Measurements from ENCODE around the gene HDDC3.
"Not testable (repeated sequence)": the region's sequence is repeated elsewhere in the genome, so short reads cannot be mapped to it uniquely, and the experiment has no call there.

HDDC3 gene

DNA sequence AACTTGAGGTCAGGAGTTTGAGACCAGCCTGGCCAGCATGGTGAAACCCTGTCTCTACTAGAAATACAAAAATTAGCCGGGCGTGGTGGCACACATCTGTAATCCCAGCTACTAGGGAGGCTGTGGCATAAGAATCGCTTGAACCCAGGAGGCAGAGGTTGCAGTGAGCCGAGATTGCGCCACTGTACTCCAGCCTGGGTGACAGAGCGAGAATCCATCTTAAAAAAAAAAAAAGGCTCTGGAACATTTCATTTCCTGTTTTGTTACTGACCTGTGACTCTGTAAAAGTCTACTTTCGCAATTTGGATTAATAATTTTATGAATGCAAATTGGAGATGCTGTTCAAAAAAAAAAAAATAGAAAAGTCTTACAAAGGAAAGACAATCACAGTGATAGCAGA is 4.2 kb downstream of the HDDC3 start:
- not testable (repeated sequence) for DNase-seq

DNA sequence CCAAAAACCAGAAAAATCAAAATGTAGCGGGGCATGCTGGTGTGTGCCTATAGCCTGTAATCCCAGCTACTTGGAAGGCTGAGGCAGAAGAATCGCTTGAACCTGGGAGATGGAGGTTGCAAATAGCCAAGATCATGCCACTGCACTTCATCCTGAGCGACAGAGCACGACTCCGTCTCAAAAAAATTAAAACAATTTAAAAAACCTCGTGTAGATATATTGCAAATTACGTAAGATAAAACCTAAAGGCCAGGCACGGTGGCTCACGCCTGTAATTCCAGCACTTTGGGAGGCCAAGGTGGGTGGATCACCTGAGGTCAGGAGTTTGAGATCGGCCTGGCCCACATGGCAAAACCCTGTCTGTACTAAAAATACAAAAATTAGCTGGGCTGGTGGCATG is 5.6 kb downstream of the HDDC3 start:
- not testable (repeated sequence) for DNase-seq

DNA sequence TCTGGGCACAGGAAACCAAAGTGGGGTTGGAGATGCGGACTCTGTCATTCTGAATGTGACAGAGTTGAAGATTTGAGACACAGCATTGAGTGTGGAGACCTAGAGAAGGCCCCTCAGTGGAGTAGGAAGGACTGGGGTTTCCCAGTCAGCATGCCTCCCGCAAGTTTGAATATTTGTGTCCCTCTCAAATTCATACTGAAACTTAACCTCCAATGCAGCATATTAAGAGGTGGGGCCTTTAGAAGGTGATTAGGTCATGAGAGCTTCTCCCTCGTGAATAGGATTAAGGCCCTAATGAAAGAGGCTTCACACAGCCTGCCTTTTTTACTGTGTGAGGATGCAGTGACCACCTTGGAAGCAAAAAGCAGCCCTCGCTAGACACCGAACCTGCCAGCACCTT is 8.0 kb downstream of the HDDC3 start:
- DNase-seq: no peak

DNA sequence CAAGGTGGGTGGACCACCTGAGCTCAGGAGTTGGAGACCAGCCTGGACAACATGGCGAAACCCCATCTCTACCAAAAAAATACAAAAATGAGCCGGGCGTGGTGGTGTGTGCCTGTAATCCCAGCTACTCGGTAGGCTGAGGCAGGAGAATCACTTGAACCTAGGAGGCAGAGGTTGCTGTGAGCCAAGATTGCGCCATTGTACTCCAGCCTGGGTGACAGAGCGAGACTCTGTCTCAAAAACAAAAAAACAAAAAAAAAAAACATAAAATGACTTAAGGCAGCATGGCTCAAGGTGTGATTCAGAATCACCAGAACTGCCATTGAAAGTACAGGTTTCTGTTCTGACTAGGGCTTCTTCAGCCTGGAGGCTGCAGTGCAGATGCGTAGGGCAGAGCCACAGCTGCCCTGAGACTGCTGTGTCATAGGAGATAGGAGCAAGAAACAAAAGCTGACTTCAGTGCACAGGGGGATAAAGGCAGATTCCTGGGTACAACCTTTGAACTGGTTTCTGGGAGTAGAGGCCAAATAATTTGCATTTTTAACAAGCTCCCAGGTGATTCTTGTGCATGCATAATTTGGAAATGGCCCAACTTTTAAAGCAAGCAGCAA is 9.5 kb downstream of the HDDC3 start:
- DNase-seq: not testable (repeated sequence)

DNA sequence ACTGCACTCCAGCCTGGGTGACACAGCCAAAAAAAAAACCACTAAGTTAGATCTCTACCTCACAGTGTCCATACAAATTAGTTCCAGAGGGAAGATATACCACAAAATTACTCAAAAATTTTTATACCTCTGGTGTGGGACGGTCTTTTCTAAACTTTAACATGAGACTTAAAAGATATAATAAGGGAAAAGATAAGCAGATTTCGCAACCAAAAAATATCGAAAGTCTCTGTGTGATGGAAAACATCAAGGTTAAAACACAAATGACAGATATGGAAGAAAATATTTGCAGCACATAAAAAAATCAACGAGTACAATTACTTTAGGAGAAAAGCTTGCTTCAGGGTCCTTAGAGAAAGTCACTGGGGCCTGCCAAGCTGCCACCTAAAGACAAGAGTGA is 10.5 kb downstream of the HDDC3 start:
- DNase-seq: no peak

DNA sequence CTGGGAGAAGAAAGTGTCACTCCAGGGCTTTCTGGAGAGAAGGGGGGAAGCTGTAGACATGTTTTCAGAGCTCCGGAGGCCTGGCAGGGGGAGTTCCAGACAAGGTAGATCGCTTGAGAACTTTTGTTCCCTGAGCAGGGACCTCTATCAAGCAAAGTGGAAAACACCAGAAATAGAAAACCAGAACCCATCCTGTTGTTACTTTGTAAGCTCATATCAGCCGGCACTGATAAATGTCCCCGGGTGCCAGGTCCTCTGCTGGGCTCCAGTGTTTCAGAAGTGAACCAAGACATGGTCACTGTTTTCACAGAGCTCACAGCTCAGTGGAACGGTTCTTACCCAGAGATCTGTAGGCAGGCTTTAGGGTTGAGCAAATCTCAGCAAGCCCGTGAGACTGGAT is 13.5 kb downstream of the HDDC3 start:
- no peak for DNase-seq

DNA sequence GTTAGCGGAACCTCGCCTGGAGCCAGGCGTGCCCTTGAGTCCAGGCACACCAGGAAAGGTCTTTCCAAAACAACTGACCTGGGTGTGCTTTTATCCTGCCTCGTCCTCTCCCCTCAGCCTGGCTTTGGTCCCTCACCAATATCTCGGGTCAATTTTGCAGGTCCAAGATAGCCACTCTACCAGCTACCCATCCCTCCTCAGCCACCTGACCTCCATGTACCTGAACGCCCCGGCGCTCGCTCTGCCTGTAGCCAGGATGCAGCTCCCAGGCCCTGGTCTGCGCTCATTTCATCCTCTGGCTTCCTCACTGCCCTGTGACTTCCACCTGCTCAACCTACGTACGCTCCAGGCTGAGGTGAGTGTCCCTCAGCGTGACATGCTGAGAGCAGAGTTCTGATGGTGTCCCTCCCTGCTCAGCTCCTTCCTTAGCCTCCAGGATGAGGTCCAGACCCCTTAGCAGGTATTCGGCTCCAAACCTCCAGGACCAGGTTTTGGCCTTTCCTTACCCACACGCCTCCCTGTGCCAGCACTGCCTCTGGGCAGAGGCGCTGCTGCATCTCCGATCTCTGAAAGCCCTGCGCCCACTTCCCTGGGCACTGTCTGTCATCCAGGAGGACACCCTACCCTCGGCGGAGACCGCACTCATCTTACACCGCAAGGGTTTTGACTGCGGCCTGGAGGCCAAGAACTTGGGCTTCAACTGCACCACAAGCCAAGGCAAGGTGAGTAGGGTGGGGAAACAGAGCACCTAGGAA is 14.1 kb downstream of the HDDC3 start:
- DNase-seq: no peak

DNA sequence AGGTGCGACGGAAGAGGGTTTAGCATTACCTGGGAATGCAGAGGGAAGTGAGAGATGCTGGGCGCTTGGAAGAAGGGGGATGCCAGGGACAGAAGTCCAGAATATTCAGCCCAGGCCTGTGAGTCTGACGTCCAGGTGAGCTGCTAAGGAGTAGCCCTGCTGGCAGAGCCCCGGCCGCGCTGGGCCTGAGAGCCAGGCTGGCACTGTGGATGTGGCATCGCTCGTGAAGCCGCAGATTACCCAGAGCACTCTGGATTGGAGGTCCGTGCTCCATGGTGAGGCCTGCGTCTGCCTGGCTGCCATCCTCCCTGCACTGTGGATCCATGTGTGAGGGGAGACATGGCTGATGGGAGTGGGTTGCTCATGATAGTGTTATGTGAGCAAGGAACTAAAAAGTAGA is 14.8 kb downstream of the HDDC3 start:
- no peak for DNase-seq

DNA sequence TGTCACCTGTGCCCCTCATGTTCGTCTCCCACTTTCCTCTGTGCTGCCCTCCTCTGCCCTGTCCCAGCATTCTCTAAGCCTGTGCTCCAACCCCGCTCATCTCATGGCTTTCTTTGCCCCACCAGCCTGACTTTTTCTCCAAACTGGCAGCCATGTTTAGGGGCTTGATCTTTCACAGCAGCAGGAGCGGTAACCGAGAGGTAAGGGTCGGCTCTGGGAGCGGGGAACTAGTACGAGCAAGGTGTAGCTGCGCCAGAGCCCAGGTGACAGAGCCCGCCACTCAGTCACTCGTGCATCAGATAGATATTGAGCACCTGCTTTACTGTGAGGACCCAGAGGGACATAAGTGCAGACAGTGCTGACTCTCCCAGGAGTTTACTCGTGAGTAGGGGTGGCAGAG is 15.9 kb downstream of the HDDC3 start:
- no peak for DNase-seq

DNA sequence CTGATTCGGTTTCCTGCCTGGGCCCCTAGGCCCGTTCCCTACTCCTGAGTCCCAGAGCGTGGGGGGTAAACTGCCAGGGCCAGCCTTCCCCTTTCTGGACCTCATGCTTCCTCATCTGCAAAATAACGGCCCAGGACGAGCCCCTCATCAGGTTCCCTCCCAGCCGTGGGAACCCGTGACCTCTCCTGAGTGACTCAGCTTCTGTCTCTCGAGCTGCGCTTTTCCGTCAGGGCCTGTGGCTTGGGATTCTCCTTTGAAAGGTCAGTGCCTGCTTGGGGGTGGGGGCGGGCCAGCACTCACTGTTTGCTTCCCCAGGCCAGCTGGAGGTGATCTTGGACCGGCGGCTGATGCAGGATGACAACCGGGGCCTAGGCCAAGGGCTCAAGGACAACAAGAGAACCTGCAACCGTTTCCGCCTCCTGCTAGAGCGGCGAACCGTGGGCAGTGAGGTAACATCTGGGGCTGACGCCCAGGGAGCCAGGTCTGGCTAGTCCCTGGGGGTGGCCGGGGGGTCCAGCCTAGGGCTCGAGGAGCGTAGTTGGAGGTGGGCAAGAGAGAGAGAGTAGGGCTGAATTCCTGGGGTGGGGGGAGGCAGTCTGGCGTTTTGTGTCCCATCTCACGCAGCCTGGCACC is 16.4 kb downstream of the HDDC3 start:
- DNase-seq: peak; percentile 82

DNA sequence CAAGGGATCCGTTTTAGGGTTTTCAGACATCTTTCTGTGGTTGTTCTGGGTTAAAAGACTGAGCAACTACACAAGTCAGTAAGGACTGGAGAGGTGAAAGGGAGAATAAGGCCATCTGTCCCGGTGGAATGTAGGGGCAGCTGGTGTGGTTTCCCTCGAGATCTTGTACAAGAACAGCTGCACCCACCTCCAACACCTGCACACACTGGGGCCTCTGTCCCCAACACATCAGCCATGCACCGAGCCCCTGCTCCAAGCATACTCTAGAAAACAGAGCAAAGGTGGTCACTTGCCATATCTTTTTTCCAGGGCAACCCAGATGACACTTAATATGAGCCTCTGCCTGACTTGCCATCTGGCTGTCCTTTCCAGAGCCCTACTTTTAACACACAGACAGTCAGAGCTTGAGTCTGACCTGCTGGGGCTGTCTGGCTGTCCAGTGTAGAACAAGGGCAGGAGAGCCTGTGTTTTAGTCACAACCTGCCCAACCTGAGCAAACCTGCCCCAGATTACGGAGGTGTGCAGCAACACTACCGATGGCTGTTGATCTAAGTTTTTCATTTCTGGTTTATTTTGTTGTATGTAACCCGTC is 17.0 kb downstream of the HDDC3 start:
- DNase-seq: no peak

DNA sequence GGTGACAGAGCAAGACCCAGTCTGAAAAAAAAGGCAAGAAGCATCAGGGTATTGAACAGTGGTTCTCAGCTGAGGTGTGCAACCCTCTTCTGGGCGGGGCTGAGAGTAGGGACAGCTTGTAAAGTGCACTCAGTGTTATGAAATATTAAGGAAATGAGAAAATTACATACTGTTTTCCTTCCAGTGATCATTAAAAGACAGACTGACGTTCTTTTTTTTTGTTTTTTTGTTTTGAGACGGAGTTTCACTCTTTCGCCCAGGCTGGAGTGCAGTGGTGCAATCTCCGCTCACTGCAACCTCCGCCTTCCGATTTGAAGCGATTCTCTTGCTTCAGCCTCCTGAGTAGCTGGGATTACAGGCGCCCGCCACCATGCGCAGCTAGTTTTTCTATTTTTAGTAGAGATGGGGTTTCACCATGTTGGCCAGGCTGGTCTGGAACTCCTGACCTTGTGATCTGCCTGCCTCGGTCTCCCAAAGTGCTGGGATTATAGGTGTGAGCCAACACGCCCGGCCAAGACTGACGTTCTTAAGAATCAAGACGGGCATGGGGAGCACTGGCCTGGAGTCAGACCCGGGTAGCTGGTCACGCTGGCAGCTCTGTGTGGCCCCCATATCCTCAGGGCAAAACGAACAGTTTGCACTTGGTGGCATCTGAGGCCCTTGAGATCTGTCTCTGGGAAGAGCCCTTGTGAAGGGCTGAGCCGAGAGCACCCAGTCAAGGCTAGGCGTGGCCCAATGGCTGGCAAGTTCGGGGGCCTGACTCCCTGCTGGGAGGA is 17.9 kb downstream of the HDDC3 start:
- no peak for DNase-seq

DNA sequence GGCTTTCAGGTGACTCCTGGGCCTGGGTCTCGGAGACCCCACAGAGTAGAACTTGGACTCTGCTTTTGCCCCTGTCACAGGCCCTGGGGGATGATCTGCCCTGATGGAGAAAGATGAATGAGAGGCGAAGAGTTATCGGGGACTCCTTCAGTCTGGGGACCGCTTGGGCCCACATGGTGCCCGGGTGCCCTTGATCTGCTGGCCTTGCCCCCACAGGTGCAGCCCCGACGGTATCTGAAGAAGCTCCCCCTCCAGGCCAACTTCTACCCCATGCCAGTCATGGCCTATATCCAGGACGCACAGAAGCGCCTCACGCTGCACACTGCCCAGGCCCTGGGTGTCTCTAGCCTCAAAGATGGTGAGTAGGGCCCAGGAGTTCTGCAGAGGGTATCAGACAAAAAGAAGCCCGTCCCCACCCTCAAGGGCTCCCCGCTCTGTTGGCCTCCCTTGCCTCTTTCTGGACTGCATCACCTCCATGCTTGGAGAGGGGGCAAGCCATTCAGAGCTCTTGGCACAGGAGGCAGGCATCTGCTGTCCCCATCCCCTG is 18.9 kb downstream of the HDDC3 start:
- DNase-seq: no peak

DNA sequence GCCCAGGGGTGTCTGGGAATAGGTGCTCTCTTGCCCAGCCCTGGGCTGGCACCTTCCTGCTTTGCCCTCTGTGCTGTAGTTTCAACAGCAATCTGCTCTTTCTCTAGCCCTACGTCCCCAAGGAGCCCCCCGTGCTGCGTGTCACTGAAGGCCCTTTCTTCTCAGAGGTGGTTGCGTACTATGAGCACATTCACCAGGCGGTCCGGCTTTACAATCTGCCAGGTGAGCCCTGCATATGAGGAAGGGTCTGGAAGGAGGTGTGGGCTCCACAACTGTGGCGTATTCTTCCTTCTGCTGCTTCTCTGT is 19.6 kb downstream of the HDDC3 start:
- no peak for DNase-seq

DNA sequence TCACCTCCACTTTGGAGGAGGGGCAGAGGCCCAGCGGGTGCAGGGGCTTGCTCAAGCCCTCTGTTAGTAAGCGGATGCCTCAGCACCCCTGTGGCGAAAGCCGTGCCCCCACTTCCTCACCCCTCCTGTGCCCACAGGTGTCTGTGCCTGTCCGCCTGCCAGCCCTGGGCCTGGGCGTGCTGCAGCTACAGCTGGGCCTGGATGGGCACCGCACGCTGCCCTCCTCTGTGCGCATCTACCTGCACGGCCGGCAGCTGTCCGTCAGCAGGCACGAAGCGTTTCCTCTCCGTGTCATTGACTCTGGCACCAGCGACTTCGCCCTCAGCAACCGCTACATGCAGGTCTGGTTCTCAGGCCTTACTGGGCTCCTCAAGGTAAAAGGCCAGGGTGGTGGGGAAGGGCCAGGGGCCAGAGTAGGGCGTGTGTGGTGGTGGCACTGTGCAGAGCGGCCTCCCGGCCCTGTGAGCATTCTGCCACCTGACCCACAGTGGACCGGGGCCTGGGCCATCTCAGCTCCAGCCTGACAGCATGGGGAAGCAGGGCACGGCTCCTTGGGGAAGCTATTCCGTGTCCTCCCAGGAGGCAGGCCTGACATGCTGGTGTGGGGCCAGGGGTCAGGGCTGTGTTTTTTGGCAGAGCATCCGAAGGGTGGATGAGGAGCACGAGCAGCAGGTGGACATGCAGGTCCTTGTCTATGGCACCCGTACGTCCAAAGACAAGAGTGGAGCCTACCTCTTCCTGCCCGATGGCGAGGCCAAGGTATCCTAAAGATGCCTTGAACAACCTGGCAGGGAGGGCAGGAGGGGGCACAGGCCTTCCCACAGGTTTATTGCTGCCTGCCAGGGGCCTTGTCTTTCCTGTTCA is 20.2 kb downstream of the HDDC3 start:
- no peak for DNase-seq

DNA sequence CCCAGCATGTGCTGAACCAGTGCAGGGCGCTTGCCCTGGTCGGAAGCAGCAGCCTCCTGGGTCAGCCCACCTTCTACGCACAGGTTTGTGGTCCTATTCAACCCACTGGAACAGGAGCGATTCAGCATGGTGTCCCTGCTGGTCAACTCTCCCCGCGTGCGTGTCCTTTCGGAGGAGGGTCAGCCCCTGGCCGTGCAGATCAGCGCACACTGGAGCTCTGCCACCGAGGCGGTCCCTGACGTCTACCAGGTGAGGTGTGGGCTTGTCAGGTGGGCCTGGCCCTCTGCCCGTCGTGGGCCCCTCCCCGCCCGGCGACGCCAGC is 21.1 kb downstream of the HDDC3 start:
- no peak for DNase-seq

DNA sequence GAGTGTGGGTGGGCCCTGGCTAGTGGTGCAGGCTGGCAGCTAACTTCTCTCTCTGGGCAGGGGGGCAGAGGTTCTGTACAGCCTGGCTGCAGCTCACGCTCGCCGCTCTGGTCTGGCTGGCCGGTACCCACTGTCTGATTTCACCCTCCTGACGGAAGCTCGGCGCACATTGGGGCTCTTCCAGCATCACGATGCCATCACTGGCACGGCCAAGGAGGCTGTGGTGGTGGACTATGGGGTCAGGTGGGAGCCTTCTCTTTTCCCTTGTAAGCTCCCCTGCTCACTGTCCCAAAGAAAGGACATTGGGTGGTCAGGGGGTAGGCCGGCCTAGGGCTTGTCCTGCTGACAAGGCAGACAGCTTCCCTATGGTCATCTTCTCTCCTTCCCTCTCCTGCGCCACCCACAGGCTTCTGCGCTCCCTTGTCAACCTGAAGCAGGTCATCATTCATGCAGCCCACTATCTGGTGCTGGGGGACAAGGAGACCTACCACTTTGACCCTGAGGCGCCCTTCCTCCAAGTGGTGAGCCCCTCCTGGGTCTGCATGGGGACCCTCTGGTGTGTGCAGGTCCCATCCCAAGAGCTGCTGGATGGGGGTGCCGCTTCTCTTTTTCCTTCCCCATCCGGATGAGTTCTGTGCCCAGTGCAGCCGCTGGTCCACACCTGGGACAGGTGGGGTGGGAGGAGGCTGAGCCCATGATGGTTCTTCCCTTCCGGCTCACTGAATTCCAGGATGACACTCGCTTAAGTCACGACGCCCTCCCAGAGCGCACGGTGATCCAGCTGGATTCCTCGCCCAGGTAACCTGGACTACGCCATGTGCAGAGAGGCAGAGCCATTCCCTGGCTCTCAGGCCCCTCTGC is 21.7 kb downstream of the HDDC3 start:
- no peak for DNase-seq

DNA sequence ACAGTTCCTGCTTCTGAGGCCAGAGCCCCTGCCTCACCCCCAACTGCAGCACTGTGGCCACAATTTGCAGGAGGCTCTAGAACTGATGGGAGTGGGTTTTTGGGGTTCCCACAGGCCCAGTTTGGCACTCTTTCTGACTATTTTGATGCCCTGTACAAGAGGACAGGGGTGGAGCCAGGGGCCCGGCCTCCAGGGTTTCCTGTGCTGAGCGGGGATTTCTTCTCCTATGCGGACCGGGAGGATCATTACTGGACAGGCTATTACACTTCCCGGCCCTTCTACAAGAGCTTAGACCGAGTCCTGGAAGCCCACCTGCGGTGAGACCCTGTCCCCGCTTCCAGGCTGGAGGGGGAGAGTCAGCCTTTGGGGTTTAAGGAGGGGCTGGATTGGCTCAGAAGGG is 22.4 kb downstream of the HDDC3 start:
- DNase-seq: no peak

DNA sequence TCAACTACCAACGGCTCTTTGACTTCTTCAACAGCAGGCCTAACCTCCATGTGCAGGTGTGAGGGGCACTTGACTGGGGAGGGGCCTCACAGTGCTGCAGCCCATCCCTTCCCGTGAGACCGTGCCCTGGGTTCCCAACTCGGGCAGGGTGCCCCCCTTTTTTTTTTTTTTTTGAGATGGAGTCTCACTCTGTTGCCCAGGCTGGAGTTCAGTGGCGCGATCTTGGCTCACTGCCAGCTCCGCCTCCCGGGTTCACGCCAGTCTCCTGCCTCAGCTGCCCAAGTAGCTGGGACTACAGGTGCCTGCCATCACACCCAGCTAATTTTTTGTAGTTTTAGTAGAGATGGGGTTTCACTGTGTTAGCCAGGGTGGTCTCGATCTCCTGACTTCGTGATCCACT is 22.9 kb downstream of the HDDC3 start:
- not testable (repeated sequence) for DNase-seq

DNA sequence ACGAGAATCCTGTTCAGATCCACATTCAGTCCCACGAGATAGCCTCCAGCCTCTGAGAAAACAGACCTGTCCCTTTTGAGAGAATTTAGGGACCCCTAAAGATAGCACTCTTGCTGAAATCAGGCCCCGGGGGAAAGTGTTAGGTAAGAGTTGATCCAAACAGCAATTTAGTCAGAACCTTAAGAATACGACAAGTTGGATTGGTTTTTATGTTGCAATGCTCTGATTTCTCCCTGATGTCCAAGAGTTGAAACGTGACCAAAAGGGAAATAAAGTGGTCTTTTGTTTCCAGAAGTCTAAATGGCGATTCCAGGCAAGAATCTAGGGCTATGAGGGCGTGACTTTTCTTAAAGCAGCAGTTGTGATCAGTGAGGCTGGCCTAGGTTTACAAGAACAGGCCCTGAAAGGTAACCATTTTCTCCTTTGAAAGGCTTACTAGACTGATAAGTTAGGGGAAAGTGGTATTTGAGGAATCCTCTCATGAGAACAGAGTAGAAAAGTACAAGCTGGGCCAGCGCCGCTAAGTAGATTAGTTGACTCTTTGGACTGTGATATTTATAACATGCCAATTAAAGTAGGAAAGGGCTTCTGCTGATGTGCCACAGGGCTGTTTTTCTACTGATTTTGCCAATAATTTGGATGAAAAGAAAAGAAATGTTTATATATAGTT is 24.4 kb downstream of the HDDC3 start:
- DNase-seq: no peak
